Tibial nerve (tissue), 4 donors: ENCODE data around the gene ATP5F1D. TPM values are rescaled to one million over a fixed set of nuclear protein-coding genes. Genes with fewer than 3 reads are reported as not detected.

Source experiments
- DNase-seq, 2 donors: peaks; one replicate each; pipeline ENCODE4 v3.0.0-alpha.2; 2019; ENCODE audit warnings: low spot score in 2 of 2
- H3K27ac ChIP-seq, 4 donors: fragments of 200-600 bp; sonication (generic) in 3 of 4; one replicate each; pipeline ENCODE4 v1.5.1; 2017 to 2019; ENCODE audit warnings: mild to moderate bottlenecking in 1 of 4
- H3K27me3 ChIP-seq, 2 donors: fragments of 200-600 bp; sonication (generic) in 1 of 2; one replicate each; pipeline versions ENCODE4 v1.5.1 to v1.6.0; 2017 to 2019
- H3K36me3 ChIP-seq, 3 donors: fragments of 200-600 bp; sonication (generic); one replicate each; pipeline ENCODE4 v1.5.1; 2018 to 2019
- H3K4me1 ChIP-seq, 4 donors: fragments of 200-600 bp; sonication (generic) in 3 of 4; one replicate each; pipeline ENCODE4 v1.5.1; 2017 to 2019
- H3K4me3 ChIP-seq, 4 donors: fragments of 200-600 bp; sonication (generic) in 3 of 4; one replicate each; pipeline ENCODE4 v1.5.1; 2017 to 2019; ENCODE audit warnings: mild to moderate bottlenecking in 1 of 4, moderate library complexity in 1 of 4
- H3K9me3 ChIP-seq, 4 donors: fragments of 200-600 bp; sonication (generic) in 3 of 4; one replicate each; pipeline ENCODE4 v1.5.1; 2017 to 2019
- CTCF ChIP-seq, 5 experiments: fragments of 200-600 bp in 3 of 5; fragments of 450-650 bp in 2 of 5; sonication (generic) in 3 of 5; IDR thresholded peaks; one replicate each; pipeline ENCODE4 v1.5.1; 2016 to 2019; ENCODE audit warnings: antibody characterized with exemption in 5 of 5, mild to moderate bottlenecking in 3 of 5, moderate library complexity in 2 of 5
- EP300 ChIP-seq, 2 donors: sonication (generic); formaldehyde crosslinking; IDR thresholded peaks; one replicate each; pipeline ENCODE4 v1.6.1; 2017; ENCODE audit warnings: antibody characterized with exemption in 2 of 2, mild to moderate bottlenecking in 1 of 2
- POLR2A ChIP-seq, 2 donors: fragments of 450-650 bp; IDR thresholded peaks; one replicate each; pipeline ENCODE4 v1.6.1; 2017; ENCODE audit warnings: antibody characterized with exemption in 2 of 2, mild to moderate bottlenecking in 2 of 2, moderate library complexity in 2 of 2
- WGBS, 2 donors: methylation state at CpG; one replicate each; pipeline ENCODE4 v1.1.5; 2018; 5-methylcytosine and 5-hydroxymethylcytosine counted together
- total RNA-seq, 4 donors: library from RNA; depleted of rRNA; stranded (reverse); fragments of >200 nt; gene quantifications; one replicate each; pipeline ENCODE4 v1.1.0, GENCODE V29; 2016

ATP5F1D gene
- total RNA-seq, 4 donors from 2014 or later: 67.5 to 140 (median 127) TPM

GRCh38 chr19:1264801-1265614, 23.5 kb downstream of the ATP5F1D start:
- H3K36me3 ChIP-seq: no peaks in the 10 kb centered on the region
- H3K4me3 ChIP-seq: no peak overlapping the region
- no peaks in the 10 kb centered on the region for H3K27me3 ChIP-seq
- peak overlapping the region; percentile 71 to 99 (median 95) for H3K27ac ChIP-seq
- H3K4me1 ChIP-seq: peaks cover 3 to 86% (median 70%) of the 10 kb centered on the region in 4 donors
- H3K9me3 ChIP-seq: no peaks in the 10 kb centered on the region
- DNase-seq: no peak
- TF ChIP-seq CTCF (IDR thresholded peaks at IDR 0.05) (no peak), EP300 (IDR thresholded peaks at IDR 0.05) (peak in 1 of 2 donors; percentile 65)
- WGBS, 2 donors: 61 to 64% methylated on average over 25 to 26 of the region's 26 CpGs

- H3K4me1 ChIP-seq: peaks cover 8 to 86% (median 70%) of the 10 kb centered on the region in 4 donors
- whole genome bisulfite sequencing, 2 donors: 6 to 12% methylated on average over 12 to 15 of the region's 28 CpGs
These were observed 24.1 kb downstream of the ATP5F1D start for GRCh38 chr19:1265615-1266128.

GRCh38 chr19:1266129-1266915, 24.8 kb downstream of the ATP5F1D start:
- peaks cover 11 to 89% (median 73%) of the 10 kb centered on the region in 4 donors for H3K4me1 ChIP-seq
- no peak for DNase-seq
- WGBS, 2 donors: 3 to 4% methylated on average over 46 to 49 of the region's 84 CpGs
- H3K27me3 ChIP-seq: no peaks in the 10 kb centered on the region
- TF ChIP-seq POLR2A (IDR thresholded peaks at IDR 0.05): no peak
- TF ChIP-seq CTCF (IDR thresholded peaks at IDR 0.05): no peak
- no peak for TF ChIP-seq EP300 (IDR thresholded peaks at IDR 0.05)
- H3K4me3 ChIP-seq: peak overlapping the region; percentile 24 to 60 (median 40)
- no peaks in the 10 kb centered on the region for H3K9me3 ChIP-seq
- H3K36me3 ChIP-seq: peaks cover 0 to 7% (median 0%) of the 10 kb centered on the region in 3 donors
- H3K27ac ChIP-seq: peak overlapping the region; percentile 71 to 99 (median 95)

More at GRCh38 chr19:1265615-1266128, 24.1 kb downstream of the ATP5F1D start:
- no peak for DNase-seq
- Histone ChIP-seq H3K9me3 (no peaks in the 10 kb centered on the region), H3K27me3 (no peaks in the 10 kb centered on the region), H3K36me3 (peaks cover 0 to under 1% (median 0%) of the 10 kb centered on the region in 3 donors), H3K4me3 (peak overlapping the region; percentile 24 to 60 (median 40)), H3K27ac (peak overlapping the region; percentile 71 to 99 (median 95))
- TF ChIP-seq CTCF (IDR thresholded peaks at IDR 0.05) (no peak), EP300 (IDR thresholded peaks at IDR 0.05) (no peak), POLR2A (IDR thresholded peaks at IDR 0.05) (no peak)

- DNase-seq: no peak
- H3K4me3 ChIP-seq: peak overlapping the region; percentile 24 to 60 (median 40)
- peaks cover 0 to 13% (median 6%) of the 10 kb centered on the region in 3 donors for H3K36me3 ChIP-seq
- no peaks in the 10 kb centered on the region for H3K9me3 ChIP-seq
- no peaks in the 10 kb centered on the region for H3K27me3 ChIP-seq
- WGBS, 2 donors: 0 to 2% methylated on average over 14 to 19 of the region's 59 CpGs
- H3K4me1 ChIP-seq: peaks cover 11 to 89% (median 73%) of the 10 kb centered on the region in 4 donors
- no peak for TF ChIP-seq EP300 (IDR thresholded peaks at IDR 0.05)
- TF ChIP-seq CTCF (IDR thresholded peaks at IDR 0.05): peak; percentile 96 to 100 (median 98)
- peak overlapping the region; percentile 71 to 99 (median 95) for H3K27ac ChIP-seq
These were observed 25.4 kb downstream of the ATP5F1D start for GRCh38 chr19:1266916-1267476.
